Keratinocyte (primary cell): Measurements from ENCODE around the gene CWF19L2. TPM values are rescaled to one million over a fixed set of nuclear protein-coding genes. Genes with fewer than 3 reads are reported as not detected.

Experiments used
- DNase-seq: peaks from one replicate; pipeline ENCODE4 v3.0.0-alpha.2; 2011; ENCODE audit warnings: low read depth, missing footprints, low spot score
- FAIRE-seq: peaks from 2 replicates; lab custom pipeline; 2011; peaks lifted over from hg19 to GRCh38; lab: Jason Lieb, UNC
- H2AFZ ChIP-seq: 2 replicates; pipeline ENCODE4 v1.6.0; 2012; ENCODE audit warnings: low read length, control low read depth, inconsistent platforms; ENCODE audit not compliant: control insufficient read depth
- H3K27ac ChIP-seq: 2 replicates; pipeline ENCODE4 v1.5.1; 2011; ENCODE audit warnings: low read length; ENCODE audit not compliant: control insufficient read depth, insufficient read depth
- H3K27me3 ChIP-seq: 3 replicates; pipeline ENCODE4 v1.6.0; 2011; ENCODE audit warnings: low read length; ENCODE audit not compliant: control insufficient read depth, insufficient read depth; ENCODE audit errors: extremely low read depth
- H3K36me3 ChIP-seq, 2 experiments: 2 replicates in 1 of 2; 3 replicates in 1 of 2; pipeline ENCODE4 v1.5.1; 2011; ENCODE audit warnings: low read length in 2 of 2, mild to moderate bottlenecking in 1 of 2; ENCODE audit not compliant: control insufficient read depth in 2 of 2, insufficient read depth in 2 of 2; ENCODE audit errors: extremely low read depth in 1 of 2
- H3K4me1 ChIP-seq: 3 replicates; pipeline ENCODE4 v1.5.1; 2011; ENCODE audit warnings: low read length; ENCODE audit not compliant: control insufficient read depth, insufficient read depth; ENCODE audit errors: extremely low read depth
- H3K4me2 ChIP-seq: 3 replicates; pipeline ENCODE4 v1.6.0; 2011; ENCODE audit warnings: low read depth, low read length; ENCODE audit not compliant: control insufficient read depth, insufficient read depth; ENCODE audit errors: extremely low read depth
- H3K4me3 ChIP-seq, 3 experiments: fragments of 200-600 bp in 1 of 3; sonication (generic) in 1 of 3; 2 replicates in 2 of 3; 3 replicates in 1 of 3; pipeline ENCODE4 v1.5.1; 2011 to 2016; ENCODE audit warnings: low read length in 3 of 3, mild to moderate bottlenecking in 3 of 3, control low read depth in 2 of 3, inconsistent platforms in 1 of 3, low read depth in 1 of 3, mixed read lengths in 1 of 3, mixed run types in 1 of 3, moderate library complexity in 1 of 3; ENCODE audit not compliant: control insufficient read depth in 2 of 3, insufficient read depth in 2 of 3; ENCODE audit errors: extremely low read depth in 1 of 3
- H3K79me2 ChIP-seq: 2 replicates; pipeline ENCODE4 v1.6.0; 2012; ENCODE audit warnings: low read length; ENCODE audit not compliant: control insufficient read depth, insufficient read depth
- H3K9ac ChIP-seq: 3 replicates; pipeline ENCODE4 v1.6.0; 2011; ENCODE audit warnings: low read length; ENCODE audit not compliant: control insufficient read depth, insufficient read depth; ENCODE audit errors: extremely low read depth
- H3K9me1 ChIP-seq: 3 replicates; pipeline ENCODE4 v1.6.0; 2011; ENCODE audit warnings: low read length; ENCODE audit not compliant: control insufficient read depth, insufficient read depth; ENCODE audit errors: extremely low read depth
- H3K9me3 ChIP-seq: 2 replicates; pipeline ENCODE4 v1.5.1; 2012; ENCODE audit warnings: low read depth, low read length; ENCODE audit not compliant: control insufficient read depth
- H4K20me1 ChIP-seq: 3 replicates; pipeline ENCODE4 v1.6.0; 2011; ENCODE audit warnings: low read length; ENCODE audit not compliant: control insufficient read depth, insufficient read depth; ENCODE audit errors: extremely low read depth
- EZH2 ChIP-seq: IDR thresholded peaks from one replicate; pipeline ENCODE4 v1.6.1; 2012; ENCODE audit warnings: inconsistent platforms, mild to moderate bottlenecking, low read length, moderate library complexity
- dilution Hi-C: fragments of 300-500 bp; cut with MboI; formaldehyde crosslinking; loops from one replicate; pipeline ENCODE4 v1.7.0; 2020; ENCODE audit warnings: low sequenced_read_pairs; ENCODE audit not compliant: extremely low pct_ligation_motif_present
- polyA plus RNA-seq, 5 experiments: library from polyadenylated mRNA; depleted of rRNA in 3 of 5; stranded (reverse) in 3 of 5; stranded (forward) in 1 of 5; unstranded in 1 of 5; fragments of >200 nt; gene quantifications; 1 replicate in 1 of 5; 2 replicates in 3 of 5; 3 replicates in 1 of 5; pipeline versions ENCODE4 v1.2.1 to v1.2.3, GENCODE V29; 2011 to 2012; ENCODE audit warnings: missing spikeins in 2 of 5, low read depth in 1 of 5, low replicate concordance in 1 of 5
- TF ChIP-seq, protein P1 (sequence below), 3 experiments: IDR thresholded peaks in 1 of 3; conservative IDR thresholded peaks in 1 of 3; optimal IDR thresholded peaks in 1 of 3; 2 replicates in 2 of 3; 3 replicates in 1 of 3; pipeline versions ENCODE3 to v1.5.1; 2011; ENCODE audit warnings: low read length in 3 of 3, mild to moderate bottlenecking in 3 of 3, moderate library complexity in 2 of 3, control low read depth in 1 of 3, inconsistent platforms in 1 of 3; ENCODE audit not compliant: insufficient read depth in 2 of 3; ENCODE audit errors: extremely low read depth in 1 of 3

Gene CWF19L2
- polyA plus RNA-seq, 1 donor (not counting 4 experiments of a cell fraction or from before 2014, with no cell fraction given), result 6.2 TPM

DNA sequence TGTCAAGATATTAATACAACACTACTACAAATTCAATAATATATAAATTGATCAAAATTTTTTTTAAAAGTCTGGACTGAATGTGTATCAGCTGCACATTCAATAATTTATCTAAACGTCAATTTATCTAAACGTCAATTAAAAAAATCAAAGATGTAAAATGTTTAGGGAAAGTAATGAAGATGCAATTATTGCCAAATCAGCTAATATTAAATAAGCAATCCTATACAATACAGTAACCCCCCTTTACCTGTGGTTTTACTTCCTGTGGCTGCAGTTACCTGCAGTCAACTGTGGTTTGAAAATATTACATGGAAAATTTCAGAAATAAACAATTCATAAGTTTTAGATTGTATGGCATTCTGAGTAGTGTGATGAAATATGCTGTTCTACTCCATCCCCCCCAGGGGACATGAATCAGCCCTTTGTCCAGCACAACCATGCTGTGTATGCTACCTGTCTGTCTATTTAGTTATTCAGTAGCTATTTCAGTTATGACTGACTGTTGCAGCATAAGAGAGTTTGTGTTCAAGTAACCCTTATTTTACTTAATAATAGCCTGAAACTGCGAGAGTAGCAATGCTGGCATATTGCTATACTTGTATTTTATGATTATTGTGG lies 72.2 kb downstream of the CWF19L2 start:
- peak overlapping the region; percentile 53 for H3K4me2 ChIP-seq
- FAIRE-seq (peak; percentile 87), DNase-seq (peak; percentile 65)
- H3K4me1 ChIP-seq, result peaks cover 30% of the 10 kb centered on the region
- TF ChIP-seq, protein P1, sequence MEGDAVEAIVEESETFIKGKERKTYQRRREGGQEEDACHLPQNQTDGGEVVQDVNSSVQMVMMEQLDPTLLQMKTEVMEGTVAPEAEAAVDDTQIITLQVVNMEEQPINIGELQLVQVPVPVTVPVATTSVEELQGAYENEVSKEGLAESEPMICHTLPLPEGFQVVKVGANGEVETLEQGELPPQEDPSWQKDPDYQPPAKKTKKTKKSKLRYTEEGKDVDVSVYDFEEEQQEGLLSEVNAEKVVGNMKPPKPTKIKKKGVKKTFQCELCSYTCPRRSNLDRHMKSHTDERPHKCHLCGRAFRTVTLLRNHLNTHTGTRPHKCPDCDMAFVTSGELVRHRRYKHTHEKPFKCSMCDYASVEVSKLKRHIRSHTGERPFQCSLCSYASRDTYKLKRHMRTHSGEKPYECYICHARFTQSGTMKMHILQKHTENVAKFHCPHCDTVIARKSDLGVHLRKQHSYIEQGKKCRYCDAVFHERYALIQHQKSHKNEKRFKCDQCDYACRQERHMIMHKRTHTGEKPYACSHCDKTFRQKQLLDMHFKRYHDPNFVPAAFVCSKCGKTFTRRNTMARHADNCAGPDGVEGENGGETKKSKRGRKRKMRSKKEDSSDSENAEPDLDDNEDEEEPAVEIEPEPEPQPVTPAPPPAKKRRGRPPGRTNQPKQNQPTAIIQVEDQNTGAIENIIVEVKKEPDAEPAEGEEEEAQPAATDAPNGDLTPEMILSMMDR (optimal IDR thresholded peaks at IDR 0.05 in 1 of 3, IDR thresholded peaks at IDR 0.05 in 1 of 3, conservative IDR thresholded peaks at IDR 0.05 in 1 of 3; ENCODE audit: extremely low read depth in 1 of 3, insufficient read depth in 2 of 3, low read length in 3 of 3), result no peak
- TF ChIP-seq EZH2, result no peak
- H3K4me3 ChIP-seq, result peak overlapping the region in 1 of 3 experiments; percentile 10
- H4K20me1 ChIP-seq, result no peaks in the 10 kb centered on the region
- H3K9me3 ChIP-seq, result no peaks in the 10 kb centered on the region
- no peak overlapping the region for H2AFZ ChIP-seq
- no peaks in the 10 kb centered on the region for H3K9me1 ChIP-seq
- no peaks in the 10 kb centered on the region for H3K36me3 ChIP-seq
- H3K9ac ChIP-seq, result no peak overlapping the region
- dilution Hi-C loops, result no loop called here
- H3K27me3 ChIP-seq, result no peaks in the 10 kb centered on the region
- H3K79me2 ChIP-seq, result no peaks in the 10 kb centered on the region
- H3K27ac ChIP-seq, result peak overlapping the region; percentile 69

- DNase-seq (peak; percentile 5), FAIRE-seq (no peak)
- Histone ChIP-seq H3K79me2 (no peaks in the 10 kb centered on the region), H3K27me3 (no peaks in the 10 kb centered on the region), H3K4me1 (peaks cover 30% of the 10 kb centered on the region), H3K9me1 (no peaks in the 10 kb centered on the region), H4K20me1 (no peaks in the 10 kb centered on the region), H3K36me3 (no peaks in the 10 kb centered on the region), H3K4me2 (peak overlapping the region; percentile 60), H2AFZ (no peak overlapping the region), H3K9ac (no peak overlapping the region), H3K27ac (peak overlapping the region; percentile 69), H3K4me3 (no peak overlapping the region), H3K9me3 (no peaks in the 10 kb centered on the region)
- dilution Hi-C loops, result no loop called here
- TF ChIP-seq EZH2, result no peak
- TF ChIP-seq, protein P1 (optimal IDR thresholded peaks at IDR 0.05 in 1 of 3, IDR thresholded peaks at IDR 0.05 in 1 of 3, conservative IDR thresholded peaks at IDR 0.05 in 1 of 3; ENCODE audit: extremely low read depth in 1 of 3, insufficient read depth in 2 of 3, low read length in 3 of 3), result no peak
These were observed 73.3 kb downstream of the CWF19L2 start for GRCh38 chr11:107384144-107384852.
